Activated CD4-positive, alpha-beta T cell treated with anti-CD3 and anti-CD28 coated beads, Interleukin-2, amount 10 ng/mL, durations not matched to agents 7 days and 5 days (primary cell): ENCODE measurements around the gene DOCK11. TPM values are rescaled to one million over a fixed set of nuclear protein-coding genes. Genes with fewer than 3 reads are reported as not detected.
"Not testable (repeated sequence)": the region's sequence is repeated elsewhere in the genome, so short reads cannot be mapped to it uniquely, and the experiment has no call there.

Source experiments
- CTCF ChIA-PET: fragments of 350-600 bp; sonication (Branson Sonifier 250); formaldehyde crosslinking; loops from one replicate; lab custom pipeline; 2021; ENCODE audit warnings: antibody characterized with exemption; lab: Charles Lee
- POLR2A ChIA-PET: fragments of 350-600 bp; sonication (Branson Sonifier 250); formaldehyde crosslinking; loops from one replicate; lab custom pipeline; 2021; ENCODE audit warnings: antibody characterized with exemption; lab: Charles Lee
- DNase-seq: peaks from one replicate; pipeline ENCODE4 v3.0.0-alpha.2; 2020
- H3K27ac Mint-ChIP-seq: one replicate; pipeline ENCODE4 v1.8.0; 2021; ENCODE audit warnings: mild to moderate bottlenecking, moderate library complexity, mixed read lengths
- H3K27me3 Mint-ChIP-seq: one replicate; pipeline ENCODE4 v1.8.0; 2021; ENCODE audit warnings: mixed read lengths
- H3K36me3 Mint-ChIP-seq: one replicate; pipeline ENCODE4 v1.8.0; 2021; ENCODE audit warnings: low read depth, mixed read lengths
- H3K4me1 Mint-ChIP-seq: one replicate; pipeline ENCODE4 v1.8.0; 2021; ENCODE audit warnings: mixed read lengths
- H3K4me3 Mint-ChIP-seq: one replicate; pipeline ENCODE4 v1.8.0; 2021; ENCODE audit warnings: mild to moderate bottlenecking, moderate library complexity, mixed read lengths
- H3K9me3 Mint-ChIP-seq: one replicate; pipeline ENCODE4 v1.8.0; 2021; ENCODE audit warnings: mixed read lengths
- total RNA-seq, 2 experiments: library from RNA; stranded (reverse); gene quantifications; one replicate each; pipeline ENCODE4 v1.2.3, GENCODE V29; 2021

Gene DOCK11
- total RNA-seq, 2 experiments from 2014 or later, result 76.6 to 77.8 TPM

GRCh38 chrX:118715917-118716316, 220.3 kb downstream of the DOCK11 start:
- POLR2A ChIA-PET, H3K36me3 Mint-ChIP-seq, H3K4me3 Mint-ChIP-seq, H3K9me3 Mint-ChIP-seq, H3K4me1 Mint-ChIP-seq, DNase-seq, H3K27me3 Mint-ChIP-seq: not testable (repeated sequence)
- CTCF ChIA-PET, result interaction anchor here (0.6 kb wide), 1 partner anchor 11 kb away, joined by 3 read pairs; no protein-coding TSS in a partner anchor
- peak overlapping the region; percentile 38 for H3K27ac Mint-ChIP-seq

DNA sequence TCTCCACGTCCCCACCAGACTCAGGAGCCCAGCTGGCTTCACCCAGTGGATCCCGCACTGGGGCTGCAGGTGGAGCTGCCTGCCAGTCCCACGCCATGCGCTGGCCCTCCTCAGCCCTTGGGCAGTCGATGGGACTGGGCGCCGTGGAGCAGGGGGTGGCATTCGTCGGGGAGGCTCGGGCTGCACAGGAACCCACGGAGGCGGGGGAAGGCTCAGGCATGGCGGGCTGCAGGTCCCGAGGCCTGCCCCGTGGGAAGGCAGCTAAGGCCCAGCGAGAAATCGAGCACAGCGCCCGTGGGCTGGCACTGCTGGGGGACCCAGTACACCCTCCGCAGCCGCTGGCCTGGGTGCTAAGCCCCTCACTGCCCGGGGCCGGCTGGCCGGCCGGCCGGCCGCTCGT, 221.2 kb downstream of the DOCK11 start:
- CTCF ChIA-PET, POLR2A ChIA-PET, H3K4me3 Mint-ChIP-seq: not testable (repeated sequence)

GRCh38 chrX:118717678-118718391, 222.2 kb downstream of the DOCK11 start:
- no peak for DNase-seq
- H3K4me3 Mint-ChIP-seq, result no peak overlapping the region
- ChIA-PET POLR2A (no interaction called here), CTCF (no interaction called here)
- H3K36me3 Mint-ChIP-seq, result no peaks in the 10 kb centered on the region
- no peaks in the 10 kb centered on the region for H3K27me3 Mint-ChIP-seq
- H3K27ac Mint-ChIP-seq, result no peak overlapping the region
- H3K9me3 Mint-ChIP-seq, result peaks cover 4% of the 10 kb centered on the region
- no peaks in the 10 kb centered on the region for H3K4me1 Mint-ChIP-seq

More for the DNA sequence above, 221.2 kb downstream of the DOCK11 start:
- DNase-seq, H3K36me3 Mint-ChIP-seq, H3K9me3 Mint-ChIP-seq, H3K27me3 Mint-ChIP-seq, H3K4me1 Mint-ChIP-seq, H3K27ac Mint-ChIP-seq: not testable (repeated sequence)

- Mint-ChIP-seq H3K4me1 (no peaks in the 10 kb centered on the region), H3K27ac (no peak overlapping the region), H3K36me3 (no peaks in the 10 kb centered on the region), H3K4me3 (no peak overlapping the region), H3K9me3 (peaks cover 4% of the 10 kb centered on the region), H3K27me3 (no peaks in the 10 kb centered on the region)
- DNase-seq, result no peak
- CTCF ChIA-PET, result no interaction called here
- POLR2A ChIA-PET, result no interaction called here
Measured at GRCh38 chrX:118718737-118719136, 223.1 kb downstream of the DOCK11 start.

DNA sequence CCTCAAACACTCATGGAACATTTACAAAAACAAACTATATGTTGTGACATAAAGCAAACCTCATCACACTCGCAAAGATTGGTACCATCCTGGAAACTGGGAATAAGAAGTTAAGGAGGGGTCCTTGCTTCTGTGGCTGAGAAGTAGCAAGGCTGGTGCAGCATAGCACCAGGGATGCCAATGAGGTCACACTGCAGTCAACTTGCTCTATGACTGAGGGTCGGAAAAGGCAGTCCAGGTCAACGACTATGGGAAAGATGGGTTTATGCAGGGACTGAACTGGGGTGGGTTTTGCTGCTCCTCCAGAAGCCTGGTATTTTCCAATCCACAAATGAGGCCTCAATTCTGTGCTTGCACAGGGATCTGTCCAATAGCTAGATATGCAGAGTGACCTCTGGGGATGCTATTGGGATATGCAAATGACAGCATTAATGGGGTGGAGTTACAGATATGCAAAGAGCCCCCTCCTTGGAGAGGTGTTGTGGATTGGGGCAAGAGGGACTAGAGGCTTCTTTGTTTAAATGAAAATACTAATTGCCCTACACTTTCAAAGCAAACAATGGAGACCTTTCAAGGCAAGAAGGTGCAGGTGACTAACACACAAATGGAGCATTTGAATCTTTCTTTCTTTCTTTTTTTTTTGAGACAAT, 224.6 kb downstream of the DOCK11 start:
- no peaks in the 10 kb centered on the region for H3K27me3 Mint-ChIP-seq
- CTCF ChIA-PET, result no interaction called here
- H3K36me3 Mint-ChIP-seq, result no peaks in the 10 kb centered on the region
- H3K4me1 Mint-ChIP-seq, result peaks cover 2% of the 10 kb centered on the region
- H3K4me3 Mint-ChIP-seq, result no peak overlapping the region
- peaks cover 4% of the 10 kb centered on the region for H3K9me3 Mint-ChIP-seq
- H3K27ac Mint-ChIP-seq, result no peak overlapping the region
- POLR2A ChIA-PET, result no interaction called here
- DNase-seq, result no peak

- Mint-ChIP-seq H3K4me3 (no peak overlapping the region), H3K27ac (no peak overlapping the region), H3K27me3 (peaks cover 10% of the 10 kb centered on the region), H3K9me3 (peaks cover 4% of the 10 kb centered on the region), H3K4me1 (peaks cover 5% of the 10 kb centered on the region), H3K36me3 (no peaks in the 10 kb centered on the region)
- no peak for DNase-seq
- POLR2A ChIA-PET, result no interaction called here
- CTCF ChIA-PET, result no interaction called here
Measured at GRCh38 chrX:118723376-118723775, 227.8 kb downstream of the DOCK11 start.

- Mint-ChIP-seq H3K27me3 (peaks cover 20% of the 10 kb centered on the region), H3K36me3 (no peaks in the 10 kb centered on the region), H3K27ac (no peak overlapping the region), H3K4me3 (no peak overlapping the region), H3K4me1 (peaks cover 5% of the 10 kb centered on the region), H3K9me3 (peaks cover 4% of the 10 kb centered on the region)
- DNase-seq, result no peak
- POLR2A ChIA-PET, result no interaction called here
- CTCF ChIA-PET, result no interaction called here
Measured at GRCh38 chrX:118724365-118724764, 228.8 kb downstream of the DOCK11 start.

- Mint-ChIP-seq H3K4me1 (peaks cover 5% of the 10 kb centered on the region), H3K4me3 (no peak overlapping the region), H3K9me3 (peaks cover 4% of the 10 kb centered on the region), H3K27ac (no peak overlapping the region), H3K27me3 (peaks cover 23% of the 10 kb centered on the region), H3K36me3 (no peaks in the 10 kb centered on the region)
- no peak for DNase-seq
- ChIA-PET CTCF (no interaction called here), POLR2A (no interaction called here)
Measured at GRCh38 chrX:118724775-118725174, 229.2 kb downstream of the DOCK11 start.

- Mint-ChIP-seq H3K4me3 (peak overlapping the region; percentile 40), H3K4me1 (peaks cover 5% of the 10 kb centered on the region), H3K36me3 (no peaks in the 10 kb centered on the region), H3K27me3 (peaks cover 33% of the 10 kb centered on the region), H3K27ac (no peak overlapping the region), H3K9me3 (peaks cover 4% of the 10 kb centered on the region)
- DNase-seq, result no peak
- POLR2A ChIA-PET, result no interaction called here
- CTCF ChIA-PET, result no interaction called here
Measured at GRCh38 chrX:118726396-118726795, 230.8 kb downstream of the DOCK11 start.

DNA sequence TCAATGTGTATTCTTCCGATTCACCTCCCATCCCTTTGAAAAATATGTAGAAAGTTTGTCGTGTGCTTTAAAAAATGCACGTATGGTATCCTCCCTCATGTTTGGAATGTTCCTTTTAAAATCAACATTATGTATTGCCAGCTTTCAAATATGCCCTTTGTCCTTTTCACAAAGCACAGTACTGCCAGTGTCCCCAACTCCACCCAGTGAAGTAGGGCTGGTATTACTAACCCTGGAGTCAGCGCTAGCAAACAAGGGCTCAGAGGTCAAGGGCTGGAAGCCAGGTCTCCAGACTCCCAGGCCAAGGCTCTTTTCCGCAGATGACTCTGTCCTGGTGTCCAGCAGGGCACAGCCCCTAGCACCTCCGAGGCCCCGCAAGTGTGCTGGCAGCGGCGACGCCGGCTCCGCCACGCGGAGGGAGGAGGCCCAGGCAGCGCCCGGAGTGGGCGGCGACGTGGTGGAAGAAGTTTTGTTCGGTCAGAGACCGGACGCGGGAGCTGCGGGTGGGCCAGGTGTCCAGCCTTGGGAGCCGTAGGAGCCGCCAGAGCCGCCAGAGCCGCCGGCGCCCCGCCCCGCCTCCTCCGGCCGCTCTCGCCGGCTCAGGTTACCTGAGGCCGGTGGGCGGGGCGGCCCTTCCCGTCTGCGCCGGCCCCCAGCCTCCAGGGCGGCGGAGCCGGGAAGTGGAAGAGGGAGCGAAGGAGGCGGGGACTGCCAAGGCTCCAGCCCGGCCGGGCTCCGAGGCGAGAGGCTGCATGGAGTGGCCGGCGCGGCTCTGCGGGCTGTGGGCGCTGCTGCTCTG, 231.5 kb downstream of the DOCK11 start, which contains the start of gene IL13RA1:
TSS of gene IL13RA1 (plus strand) at position 720 of the 799 bp plus-strand sequence. CDS start at position 753, 33 bp downstream.
- CTCF ChIA-PET, result no interaction called here
- Mint-ChIP-seq H3K36me3 (no peaks in the 10 kb centered on the region), H3K27me3 (peaks cover 33% of the 10 kb centered on the region)

DNA sequence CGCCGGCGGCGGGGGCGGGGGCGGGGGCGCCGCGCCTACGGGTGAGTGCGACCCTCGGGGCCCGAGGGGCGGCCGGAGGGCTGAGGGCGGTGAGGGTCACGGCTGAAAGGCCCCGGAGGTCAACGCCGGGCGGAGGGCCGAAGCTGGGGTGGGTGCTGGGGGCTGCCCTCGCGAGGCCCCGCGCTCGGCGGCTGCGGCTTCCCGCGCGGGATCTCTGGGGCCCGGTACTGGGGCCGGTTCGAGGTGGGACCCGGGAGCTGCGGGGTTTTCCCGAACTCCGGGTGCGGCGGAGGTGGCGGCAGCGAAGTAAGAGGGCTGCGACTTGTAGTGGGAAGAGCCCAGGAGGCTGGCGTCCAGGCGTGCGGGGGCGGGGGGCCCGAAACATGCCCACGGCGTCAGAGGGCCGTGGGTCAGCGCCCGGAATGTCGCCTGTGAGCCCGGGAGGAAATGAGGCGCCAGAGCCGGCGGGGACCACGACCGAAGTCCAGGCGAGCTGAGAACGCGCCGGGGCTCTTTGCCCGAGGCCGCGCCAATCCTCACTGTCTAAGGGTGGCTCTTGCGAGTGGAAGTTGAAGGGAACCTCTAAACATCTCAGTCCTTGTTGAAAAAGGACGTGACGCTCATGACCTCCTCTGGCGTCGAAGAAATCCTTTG, 232.2 kb downstream of the DOCK11 start:
- Mint-ChIP-seq H3K36me3 (no peaks in the 10 kb centered on the region), H3K27me3 (peaks cover 34% of the 10 kb centered on the region), H3K9me3 (no peaks in the 10 kb centered on the region), H3K4me3 (peak overlapping the region; percentile 48), H3K27ac (no peak overlapping the region), H3K4me1 (peaks cover 5% of the 10 kb centered on the region)
- ChIA-PET CTCF (no interaction called here), POLR2A (no interaction called here)
- no peak for DNase-seq

More for the DNA sequence above, 231.5 kb downstream of the DOCK11 start, which contains the start of gene IL13RA1:
- Mint-ChIP-seq H3K9me3 (peaks cover 2% of the 10 kb centered on the region), H3K27ac (no peak within 1 kb of the TSS), H3K4me3 (peak within 1 kb of the TSS; percentile 48), H3K4me1 (peaks cover 5% of the 10 kb centered on the region)
- POLR2A ChIA-PET, result no interaction called here
- DNase-seq, result no peak

- peaks cover 5% of the 10 kb centered on the region for H3K4me1 Mint-ChIP-seq
- ChIA-PET CTCF (interaction anchor here (1.2 kb wide), 1 partner anchor 18 kb away, joined by 3 read pairs; no protein-coding TSS in a partner anchor), POLR2A (no interaction called here)
- no peaks in the 10 kb centered on the region for H3K36me3 Mint-ChIP-seq
- H3K4me3 Mint-ChIP-seq, result no peak overlapping the region
- H3K9me3 Mint-ChIP-seq, result no peaks in the 10 kb centered on the region
- H3K27me3 Mint-ChIP-seq, result peaks cover 34% of the 10 kb centered on the region
- no peak for DNase-seq
- no peak overlapping the region for H3K27ac Mint-ChIP-seq
Measured at GRCh38 chrX:118729042-118729652, 233.5 kb downstream of the DOCK11 start.
